Activated effector memory CD4-positive, alpha-beta T cell treated with Interleukin-2 at 50 U/mL for 16 hours (primary cell): ENCODE data around the gene HS6ST3.

Experiments used
- DNase-seq: peaks from one replicate; pipeline ENCODE4 v3.0.0-alpha.2; 2020

The HS6ST3 gene

DNA sequence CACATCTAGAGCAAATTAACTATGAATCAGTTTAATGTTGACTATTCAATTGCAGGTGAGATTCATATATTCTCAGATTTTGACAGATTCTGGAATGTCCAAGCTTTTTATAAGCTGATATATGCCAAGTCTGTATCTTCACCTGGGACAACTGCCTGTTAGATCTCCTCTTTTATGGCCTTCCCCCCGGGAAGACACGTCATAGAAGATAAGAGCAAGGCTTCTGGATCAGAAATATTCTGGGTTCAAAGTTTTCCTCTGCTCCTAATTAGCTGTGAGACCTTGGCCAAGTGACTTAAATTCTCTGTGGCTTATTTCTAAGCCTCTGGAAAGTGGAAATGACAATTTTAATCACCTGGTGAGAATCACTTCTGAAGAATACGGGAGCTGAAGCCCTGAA lies 716.8 kb downstream of the HS6ST3 start:
- no peak for DNase-seq

DNA sequence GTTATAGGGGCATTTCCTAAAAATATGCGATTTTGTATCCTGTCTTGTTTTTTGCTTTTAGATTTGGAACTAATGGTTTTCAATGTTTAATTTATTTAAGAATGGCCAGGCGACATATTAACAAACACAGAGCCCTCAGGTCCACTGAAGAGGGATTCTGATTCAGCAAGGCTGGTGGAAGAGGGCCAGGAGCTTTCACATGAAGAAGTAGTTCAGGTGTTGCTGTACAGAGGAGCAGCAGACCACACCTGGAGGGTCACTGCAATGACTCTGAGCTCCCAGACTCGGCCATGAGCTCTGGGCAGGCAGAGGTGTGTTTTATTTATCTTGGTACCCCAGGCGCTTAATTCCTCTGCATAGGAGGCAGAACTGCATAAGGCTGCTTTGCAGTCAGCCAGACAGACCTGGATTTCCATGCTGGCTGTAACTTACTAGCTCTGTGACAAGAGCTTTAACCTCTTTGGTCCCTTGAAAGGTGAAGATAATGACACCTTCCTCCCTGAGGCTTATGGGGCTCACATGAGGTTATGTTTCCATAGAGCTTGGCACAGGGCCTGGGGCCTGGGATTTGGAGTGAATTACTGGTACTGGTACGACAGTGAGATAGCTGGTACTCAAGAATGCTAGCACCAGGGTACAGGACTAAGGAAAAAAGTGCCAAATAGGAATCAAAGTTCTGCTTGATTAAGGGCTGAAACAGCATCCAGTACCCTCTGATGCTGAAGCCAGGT lies 719.6 kb downstream of the HS6ST3 start:
- DNase-seq, result no peak

DNA sequence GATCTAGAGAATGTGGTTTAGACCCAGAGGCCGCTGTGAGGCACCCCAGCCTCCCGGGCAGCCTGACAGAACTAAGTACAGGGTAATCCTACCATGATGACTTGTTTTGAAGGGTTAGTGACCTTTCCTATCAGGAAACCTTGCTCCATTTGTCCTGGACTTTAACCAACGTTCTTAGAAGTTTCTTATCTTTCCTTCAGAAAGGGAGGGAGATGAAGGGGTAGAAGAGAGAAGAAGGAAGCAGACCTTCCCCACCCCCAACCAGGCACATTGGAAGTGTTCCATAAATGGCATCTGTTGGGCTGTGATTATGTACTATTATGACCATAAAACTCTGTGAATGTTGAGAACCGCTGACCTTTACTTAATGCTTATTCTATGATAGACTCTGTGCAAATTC lies 720.2 kb downstream of the HS6ST3 start:
- DNase-seq, result no peak

DNA sequence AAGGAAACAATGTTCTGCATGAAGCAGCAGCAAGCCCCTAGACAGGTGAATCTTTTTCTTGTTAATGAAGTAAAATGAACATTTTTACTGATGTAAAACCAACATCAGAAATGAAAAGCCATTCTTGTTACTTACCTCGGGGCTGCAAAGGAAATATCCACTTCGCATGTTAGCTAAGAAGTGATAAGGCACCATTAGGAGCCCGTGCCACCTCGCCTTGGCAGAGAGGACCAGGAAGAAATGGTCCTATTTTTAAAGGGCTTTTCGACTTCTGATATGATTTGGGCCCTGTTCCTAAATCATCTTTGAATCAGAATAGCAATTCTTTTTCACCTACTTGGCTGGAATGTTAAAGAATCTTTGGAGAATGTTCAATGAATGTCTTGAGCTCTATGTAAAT lies 721.1 kb downstream of the HS6ST3 start:
- DNase-seq, result no peak

DNA sequence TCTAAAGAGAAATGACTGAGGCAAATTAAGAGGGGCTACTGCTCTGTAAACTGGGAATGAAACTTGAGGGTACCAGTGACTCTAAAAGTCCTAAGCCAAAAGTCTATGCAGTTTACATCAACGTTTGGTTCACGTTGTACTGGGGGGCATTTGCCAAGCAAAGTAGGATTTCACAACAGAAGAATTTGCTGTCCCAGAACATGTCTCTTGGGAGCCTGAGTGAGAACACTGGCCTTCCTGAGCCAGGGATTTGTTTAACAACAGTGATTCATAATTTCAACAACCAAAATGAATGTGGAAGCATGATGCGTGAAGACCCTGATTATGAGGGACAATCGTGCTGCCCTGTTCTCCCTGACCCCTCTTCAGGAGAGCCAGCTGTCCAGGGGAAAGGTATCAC lies 726.4 kb downstream of the HS6ST3 start:
- DNase-seq, result no peak

DNA sequence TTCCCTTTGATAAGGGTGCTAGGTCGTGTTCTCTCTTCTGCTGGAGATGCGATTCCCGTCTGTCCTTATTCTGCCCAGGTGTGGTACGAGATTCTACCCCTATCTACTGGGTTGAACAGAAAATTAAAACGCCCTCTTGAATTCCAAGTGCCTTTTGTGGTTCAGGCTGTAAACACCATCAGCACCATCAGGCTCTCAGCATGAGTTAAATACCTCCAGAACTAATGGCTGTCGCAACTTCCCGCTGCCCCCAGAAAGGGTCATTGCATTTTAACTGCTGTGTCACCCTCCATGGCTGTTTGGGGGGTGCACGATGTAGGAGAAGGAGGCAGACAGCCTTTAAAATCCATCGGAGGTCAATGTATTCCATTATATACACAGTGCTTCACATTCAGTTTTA lies 727.0 kb downstream of the HS6ST3 start:
- DNase-seq, result no peak

DNA sequence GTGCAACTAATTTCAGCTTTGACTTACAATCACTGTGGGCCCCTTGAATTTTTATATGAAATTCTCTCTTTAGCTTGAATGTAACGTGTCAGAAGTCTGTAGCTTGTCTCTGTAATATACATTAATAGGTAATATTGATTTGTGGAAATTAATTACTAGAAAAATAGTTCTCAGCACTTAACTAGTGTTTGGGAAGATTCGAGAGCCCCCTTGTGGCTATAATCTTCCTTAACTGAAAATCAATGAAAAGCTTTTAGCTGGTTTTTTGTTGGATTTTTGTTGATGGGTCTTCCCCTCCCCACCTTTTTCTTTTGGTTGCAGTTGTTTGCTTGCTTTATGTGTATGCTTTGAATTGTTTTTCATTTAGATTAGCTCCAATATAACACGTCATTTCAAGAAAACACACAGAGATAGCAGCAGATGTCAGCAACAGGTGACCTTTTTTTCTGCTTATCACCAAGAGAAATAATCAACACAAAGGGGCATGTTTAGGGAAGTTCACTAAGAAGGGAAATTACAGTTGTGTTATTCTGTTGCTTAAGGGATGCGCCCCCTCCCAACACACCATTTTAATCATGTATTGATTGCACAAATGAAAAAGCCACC lies 727.5 kb downstream of the HS6ST3 start:
- no peak for DNase-seq

DNA sequence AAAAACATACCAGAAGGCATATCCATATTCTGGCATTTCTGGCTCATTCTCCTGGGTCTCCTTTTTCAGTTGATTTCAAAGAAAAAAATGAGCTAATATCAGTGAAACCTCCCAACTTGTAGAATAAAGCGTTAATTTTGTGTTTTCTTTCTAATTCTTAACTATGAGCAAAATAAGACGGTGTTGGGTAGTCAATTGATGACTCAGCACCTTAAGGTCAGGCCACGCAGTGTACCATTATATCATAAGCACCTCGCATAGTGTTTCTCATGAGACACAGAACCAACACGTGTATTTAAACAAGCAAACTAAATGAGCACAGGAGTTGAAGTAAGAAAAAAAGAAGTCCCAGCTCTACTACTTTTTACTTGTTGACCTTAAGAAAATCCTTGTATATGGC lies 729.5 kb downstream of the HS6ST3 start:
- DNase-seq, result no peak

DNA sequence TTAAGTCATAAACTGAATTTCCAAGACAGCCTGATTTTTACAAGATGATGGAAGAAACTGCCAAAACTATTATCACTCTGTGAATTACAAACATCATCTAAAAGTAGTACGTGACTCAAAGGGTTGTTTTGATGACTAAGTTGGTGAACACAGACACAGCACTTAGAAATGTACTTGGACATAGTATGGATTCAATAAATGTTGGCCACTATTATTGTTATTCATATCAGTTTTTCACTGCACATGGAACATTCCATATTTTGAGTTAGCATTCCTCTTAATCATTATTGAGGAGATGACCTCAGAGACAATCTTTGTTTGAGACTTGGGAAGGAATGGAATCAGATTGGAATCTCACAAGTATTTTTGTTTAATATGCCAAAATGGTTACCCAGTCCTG lies 731.5 kb downstream of the HS6ST3 start:
- DNase-seq, result no peak

DNA sequence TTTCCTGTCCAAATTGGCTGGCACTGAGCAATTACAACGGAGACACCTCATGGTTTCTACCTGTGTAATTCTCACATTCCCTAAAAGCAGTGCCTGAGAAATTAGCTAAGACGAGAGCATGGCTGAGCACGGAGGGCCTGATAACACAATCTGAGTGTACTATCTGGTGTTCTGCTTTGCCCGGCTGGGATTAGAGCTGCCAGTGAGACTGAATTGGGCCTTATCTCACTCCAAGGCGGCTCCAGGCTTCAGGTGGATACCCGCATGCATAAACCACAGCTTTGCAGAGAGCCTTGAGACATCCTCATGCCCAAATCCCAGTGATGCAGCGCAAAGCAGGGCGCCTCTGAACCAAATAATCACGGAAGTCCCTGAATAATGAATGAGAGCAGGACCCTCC lies 732.1 kb downstream of the HS6ST3 start:
- DNase-seq, result no peak

DNA sequence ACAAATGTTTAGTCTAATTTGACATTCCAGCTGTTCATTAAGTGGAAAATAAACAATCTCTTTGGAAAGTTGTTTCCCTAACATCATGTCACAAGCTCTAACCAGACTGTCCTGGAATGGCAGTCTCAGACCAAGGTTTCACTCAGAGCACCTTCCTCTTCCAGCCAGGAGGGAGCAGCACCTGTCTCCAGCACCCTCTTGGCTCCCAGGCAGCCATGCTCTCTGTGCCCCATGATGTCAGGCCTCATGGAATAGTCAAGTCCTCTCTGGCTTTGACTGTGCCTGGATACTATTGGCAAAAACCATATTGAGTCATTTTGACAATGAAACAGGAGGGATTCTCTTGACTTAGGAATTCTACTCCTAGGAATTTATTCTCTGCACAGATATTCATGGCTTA lies 733.0 kb downstream of the HS6ST3 start:
- no peak for DNase-seq

DNA sequence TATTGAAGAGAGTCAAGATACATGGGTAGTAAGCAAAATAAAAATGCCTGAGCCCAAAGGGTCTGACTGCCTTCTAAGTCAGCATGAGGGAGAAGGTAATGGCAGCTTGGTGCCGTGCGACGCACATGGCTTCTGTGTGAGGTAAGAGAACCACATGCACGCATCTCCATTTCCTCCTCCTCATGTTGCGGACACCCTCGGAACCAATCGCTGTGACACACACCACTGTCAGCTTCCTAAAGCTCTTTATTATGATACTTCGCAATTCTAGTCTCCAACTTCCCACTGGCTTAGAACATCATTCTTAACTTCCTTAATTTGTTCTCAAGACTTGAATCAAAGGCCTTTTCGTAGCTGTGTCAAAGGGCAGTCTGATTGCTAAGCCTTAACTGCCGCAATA lies 734.2 kb downstream of the HS6ST3 start:
- no peak for DNase-seq

DNA sequence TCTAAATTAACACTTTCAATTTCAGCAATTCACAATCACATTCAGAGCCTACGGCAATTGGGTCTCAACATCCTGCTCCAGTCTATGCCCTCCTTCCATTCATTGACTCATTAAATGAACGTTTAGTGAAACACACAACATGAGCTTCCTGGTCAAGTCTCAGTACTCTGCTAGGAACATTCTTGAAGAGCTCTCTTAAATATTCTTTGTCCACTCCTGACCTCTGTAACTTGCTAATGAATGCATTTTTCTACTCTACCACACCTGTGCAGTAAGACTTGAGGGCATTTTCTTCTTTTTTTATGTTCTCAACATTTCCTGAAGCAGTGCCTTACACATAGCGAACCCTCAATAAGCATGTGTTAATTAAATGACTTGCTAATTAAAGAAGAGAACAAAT lies 735.7 kb downstream of the HS6ST3 start:
- DNase-seq, result no peak

DNA sequence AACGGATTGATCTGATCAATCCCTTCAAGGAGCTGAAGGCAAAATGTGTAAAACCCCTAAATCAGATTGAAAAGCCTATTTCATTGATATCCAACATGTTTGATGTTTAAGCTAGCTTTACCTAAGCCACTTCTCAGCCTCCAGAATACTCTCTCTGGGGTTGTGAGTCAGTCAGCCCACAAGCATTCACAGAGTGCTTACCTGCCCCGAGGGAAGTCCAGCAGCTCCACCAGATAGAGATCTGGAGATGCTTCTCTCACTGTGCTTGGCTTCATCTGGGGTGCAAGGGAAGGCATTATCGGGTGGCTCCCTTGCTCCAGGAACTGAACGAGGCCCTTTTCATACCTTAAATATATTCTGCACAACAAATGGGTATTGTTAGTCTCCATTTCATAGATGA lies 744.7 kb downstream of the HS6ST3 start:
- no peak for DNase-seq

DNA sequence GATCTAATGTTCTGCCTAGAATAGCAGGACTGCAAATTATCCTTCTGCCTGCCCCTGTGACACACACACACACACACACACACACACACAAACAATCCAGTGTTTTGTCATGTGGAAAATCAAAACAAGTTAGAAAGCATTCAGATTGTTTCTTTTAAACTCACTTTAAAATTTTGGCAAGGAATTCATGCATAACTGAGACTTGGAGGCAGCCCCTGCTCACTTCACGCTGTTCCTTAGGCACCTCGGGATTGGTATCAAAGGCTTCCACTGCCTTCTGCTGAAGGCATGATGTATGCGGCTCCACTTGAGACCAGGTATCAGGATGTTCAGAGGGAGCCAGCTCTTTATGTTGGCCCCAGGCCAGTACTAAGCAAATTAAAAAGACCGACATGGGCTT lies 745.6 kb downstream of the HS6ST3 start:
- DNase-seq, result no peak

DNA sequence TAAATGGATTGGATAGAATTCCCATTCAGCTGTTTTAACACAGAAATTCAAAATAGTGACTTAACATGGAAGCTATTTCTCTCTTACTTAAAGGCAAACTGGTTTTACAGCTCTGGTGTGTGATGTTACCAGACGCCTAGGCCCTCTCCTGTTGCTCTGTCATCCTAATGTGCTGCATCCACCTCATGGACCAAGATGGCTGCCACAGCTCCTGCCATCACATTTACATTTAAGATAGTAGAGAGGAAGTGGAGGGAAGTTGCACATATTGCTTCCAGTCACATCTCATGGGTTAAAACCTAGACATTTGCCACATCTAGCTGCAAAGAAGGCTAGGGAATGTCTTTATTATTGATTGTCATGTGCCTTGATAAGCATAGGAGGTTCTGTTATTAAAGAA lies 746.8 kb downstream of the HS6ST3 start:
- DNase-seq, result no peak

DNA sequence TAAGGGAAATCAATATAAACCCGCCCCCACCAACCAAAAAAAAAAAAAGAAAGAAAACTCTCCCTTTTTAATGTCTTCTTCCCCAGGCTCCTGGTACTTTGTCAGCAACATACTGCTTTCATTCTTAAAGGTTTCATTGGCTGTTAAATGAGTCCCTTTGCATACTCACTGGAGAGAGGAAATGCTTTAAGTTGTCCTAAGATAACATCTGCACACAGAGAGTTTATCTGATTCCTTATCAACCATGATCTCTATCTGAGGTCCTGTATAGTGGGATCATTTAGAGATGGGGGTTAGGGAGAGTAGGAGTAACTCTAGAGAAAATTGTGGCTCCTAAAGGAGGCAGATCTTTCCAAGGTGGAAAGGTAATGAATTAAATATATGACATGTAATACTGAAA lies 747.9 kb downstream of the HS6ST3 start:
- DNase-seq, result no peak

DNA sequence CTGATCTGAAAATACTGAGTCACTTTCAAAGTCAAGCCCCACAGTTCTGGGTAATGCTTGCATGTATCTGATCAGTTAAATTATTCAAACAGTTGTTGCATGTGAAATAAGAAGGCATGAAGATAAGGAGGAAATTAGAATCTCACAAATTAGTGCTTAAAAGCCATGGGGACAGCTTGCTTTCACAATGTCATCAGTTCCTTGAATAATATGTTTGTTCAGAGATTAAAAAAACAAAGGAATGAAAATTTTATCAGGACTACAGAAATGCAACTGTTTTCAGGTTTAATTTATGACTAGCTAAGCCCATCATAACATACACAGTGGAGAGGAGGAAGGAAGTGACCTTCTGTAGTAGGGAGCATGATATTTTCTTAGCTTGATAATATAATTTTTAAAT lies 754.3 kb downstream of the HS6ST3 start:
- DNase-seq, result no peak

DNA sequence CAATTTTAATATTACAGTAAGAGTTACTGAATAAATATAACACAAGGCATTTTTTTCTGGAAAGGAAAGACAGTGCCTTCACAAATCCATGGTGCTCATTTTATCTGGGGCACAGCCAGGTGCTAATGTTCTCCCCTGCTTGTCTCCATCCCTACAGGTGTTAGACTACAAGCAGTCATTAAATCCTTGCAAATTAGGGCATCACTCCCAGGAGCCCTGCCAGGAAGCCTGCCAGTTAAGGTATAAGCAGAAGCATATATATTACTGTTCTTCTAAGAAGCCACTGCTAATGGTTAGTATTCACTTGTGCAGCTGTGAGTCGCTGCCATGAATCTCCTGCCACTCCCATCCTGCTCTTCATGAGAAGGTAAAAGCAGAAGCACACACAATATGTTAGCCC lies 754.7 kb downstream of the HS6ST3 start:
- no peak for DNase-seq

DNA sequence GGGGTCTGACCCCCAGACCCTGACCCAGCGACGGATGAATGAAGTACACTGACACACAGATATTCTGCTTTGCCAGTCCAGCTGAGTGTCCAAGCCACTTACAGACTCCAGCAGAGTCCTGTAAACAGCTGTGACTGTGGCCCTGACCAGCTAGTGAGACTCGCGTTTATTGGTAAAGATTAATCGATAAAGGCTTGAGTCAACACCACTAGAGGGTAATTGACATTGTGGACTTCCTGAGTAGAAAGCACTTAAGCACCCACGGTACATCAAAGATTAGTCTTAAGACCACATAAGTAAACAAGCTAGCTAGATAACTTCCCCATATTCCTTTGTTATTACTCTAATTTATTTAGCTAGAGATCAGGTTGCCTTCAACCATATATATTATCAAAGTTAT lies 758.4 kb downstream of the HS6ST3 start:
- no peak for DNase-seq

DNA sequence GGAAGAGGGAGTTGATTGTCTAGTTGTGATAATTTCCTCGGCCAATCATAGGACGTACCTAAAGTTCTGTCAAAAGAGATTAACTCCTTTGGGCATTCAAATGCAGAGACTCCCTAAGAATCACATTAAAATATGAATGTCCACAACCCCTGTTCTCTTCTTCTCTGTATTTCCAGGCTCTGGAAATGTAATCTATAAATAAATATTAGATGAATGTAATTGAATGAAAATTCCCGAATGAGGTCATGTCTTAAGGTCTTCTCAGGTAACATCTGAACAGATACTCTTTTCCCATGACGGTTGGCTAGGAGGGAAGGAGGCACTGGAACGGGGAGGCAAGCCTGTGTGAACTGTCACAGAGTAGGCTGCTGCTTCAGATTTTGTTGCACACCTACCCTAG lies 759.2 kb downstream of the HS6ST3 start:
- no peak for DNase-seq

DNA sequence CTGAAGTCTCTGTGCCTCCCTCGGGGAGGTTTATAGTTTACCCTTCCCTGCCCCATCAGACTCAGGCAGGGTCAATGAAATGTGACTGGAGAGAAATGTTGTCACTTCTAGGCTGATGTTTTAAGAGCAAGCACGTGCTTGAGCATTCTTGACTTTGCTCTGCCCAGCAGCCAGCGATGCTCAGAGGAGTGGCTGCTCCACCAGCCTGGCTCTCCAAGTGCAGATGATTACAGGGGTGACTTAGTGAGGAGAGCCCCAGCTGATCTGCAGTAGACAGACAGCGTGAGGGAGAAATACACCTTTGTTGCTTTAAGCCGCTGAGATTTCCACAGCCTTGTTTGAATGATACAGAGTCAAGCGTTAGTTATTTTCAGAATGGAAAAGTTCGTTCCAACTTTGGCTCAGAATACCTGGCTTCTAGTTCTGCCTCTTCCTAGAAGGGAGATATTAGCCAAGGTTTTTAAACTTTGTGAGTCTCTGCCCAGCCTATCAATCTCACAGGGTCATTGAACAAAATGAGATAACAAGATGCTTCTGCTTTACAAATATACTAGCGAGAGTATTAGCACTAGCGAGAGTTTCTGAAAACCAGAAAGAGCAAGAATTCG lies 760.7 kb downstream of the HS6ST3 start:
- no peak for DNase-seq

DNA sequence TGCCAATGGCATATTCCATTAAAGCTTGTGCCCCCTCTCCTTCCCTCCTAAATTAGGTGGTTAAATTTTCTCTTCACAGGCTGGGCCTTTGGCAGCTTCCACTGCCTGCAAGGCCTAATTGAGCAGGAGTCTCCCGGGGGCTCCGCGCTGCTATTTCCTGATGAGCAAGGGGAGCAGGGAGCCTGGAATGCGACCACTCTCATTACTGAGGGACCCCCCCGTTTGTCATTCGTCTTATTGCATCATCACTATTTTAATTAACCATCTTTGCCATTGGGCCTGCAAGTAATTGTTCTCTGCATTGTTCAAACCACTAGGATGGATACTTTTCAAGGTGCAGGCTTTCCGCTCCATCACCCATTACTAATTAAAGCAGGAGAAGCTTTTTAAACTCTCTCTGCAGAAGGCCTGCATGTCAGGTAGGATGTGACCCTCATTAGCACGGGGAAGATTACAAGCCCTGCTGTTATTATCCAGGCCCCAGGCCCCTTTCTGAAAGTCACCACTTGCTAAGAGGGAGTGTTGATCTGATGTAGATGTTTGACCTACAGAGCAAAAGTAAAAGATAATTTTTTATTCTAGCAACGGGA lies 762.0 kb downstream of the HS6ST3 start:
- DNase-seq, result no peak

DNA sequence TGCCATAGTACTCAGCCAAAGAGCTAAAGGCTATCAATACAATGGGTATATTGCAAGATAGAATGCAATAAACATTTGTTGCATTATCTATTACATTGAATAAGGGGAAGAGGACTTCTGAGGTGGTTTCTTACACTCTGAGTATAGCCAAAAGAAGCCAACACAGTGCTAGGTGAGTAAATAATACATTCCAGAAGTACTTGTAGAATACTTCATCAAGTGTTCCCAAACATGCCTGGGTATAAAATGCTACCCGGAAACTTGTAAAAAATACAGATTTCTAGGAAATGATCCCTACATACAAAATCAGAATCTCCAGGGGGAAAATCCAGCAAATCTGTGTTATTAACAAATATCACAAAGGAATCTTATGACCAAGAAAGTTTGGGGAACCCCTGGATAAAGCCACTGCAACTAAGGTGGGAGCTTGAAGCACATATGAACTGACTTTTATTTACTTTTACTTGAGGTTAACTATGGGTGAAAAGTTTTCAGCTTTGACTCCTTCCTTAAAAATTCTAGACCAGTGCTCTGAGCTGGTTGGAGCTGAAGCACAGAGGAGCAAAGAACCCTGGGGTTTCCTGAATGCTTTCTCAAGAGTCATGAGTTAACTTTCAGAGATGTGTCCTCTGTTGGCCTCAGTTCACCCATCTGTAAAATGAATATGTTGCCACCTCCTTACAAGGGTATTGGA lies 768.4 kb downstream of the HS6ST3 start:
- DNase-seq, result no peak
